Fibroblast of the aortic adventitia (primary cell): ENCODE measurements around the gene DCDC2. TPM values are rescaled to one million over a fixed set of nuclear protein-coding genes. Genes with fewer than 3 reads are reported as not detected.
"Not testable (repeated sequence)": the region's sequence is repeated elsewhere in the genome, so short reads cannot be mapped to it uniquely, and the experiment has no call there.

ENCODE experiments used
- DNase-seq: peaks from one replicate; pipeline ENCODE4 v3.0.0-alpha.2; 2010; ENCODE audit warnings: low read depth
- H3K4me3 ChIP-seq: 2 replicates; pipeline ENCODE4 v1.5.1; 2011; ENCODE audit warnings: low read depth, mild to moderate bottlenecking, control low read depth, low read length, moderate library complexity
- total RNA-seq: library from RNA; depleted of rRNA; stranded (reverse); fragments of >200 nt; gene quantifications from 2 replicates; pipeline ENCODE4 v1.2.3, GENCODE V29; 2012; ENCODE audit warnings: low replicate concordance
- TF ChIP-seq, protein P1 (sequence below): IDR thresholded peaks from 2 replicates; pipeline ENCODE4 v1.5.1; 2011; ENCODE audit warnings: mild to moderate bottlenecking, low read length, control low read depth, inconsistent platforms; ENCODE audit not compliant: insufficient read depth

Gene DCDC2
- total RNA-seq, 1 donor: not detected

DNA sequence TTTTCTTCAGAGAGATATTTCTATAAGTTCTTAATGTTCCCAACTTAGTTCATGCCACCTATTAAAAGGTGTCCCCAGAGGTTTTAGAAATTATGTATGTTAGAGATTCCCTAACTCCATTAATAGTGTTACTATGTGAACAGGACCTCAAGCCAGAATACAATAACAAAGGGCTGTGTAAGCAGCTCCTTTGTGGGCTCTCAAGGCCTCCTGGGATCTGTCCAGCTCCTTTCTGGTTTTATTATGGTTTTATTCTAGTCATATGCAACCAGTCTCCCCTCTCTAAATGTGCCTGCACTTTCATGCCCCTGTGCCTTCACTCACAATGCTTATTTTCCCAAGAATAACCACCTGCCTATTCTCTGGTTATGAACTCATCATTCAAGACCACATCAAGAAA lies 209.2 kb downstream of the DCDC2 start:
- no peak for DNase-seq
- TF ChIP-seq, protein P1, sequence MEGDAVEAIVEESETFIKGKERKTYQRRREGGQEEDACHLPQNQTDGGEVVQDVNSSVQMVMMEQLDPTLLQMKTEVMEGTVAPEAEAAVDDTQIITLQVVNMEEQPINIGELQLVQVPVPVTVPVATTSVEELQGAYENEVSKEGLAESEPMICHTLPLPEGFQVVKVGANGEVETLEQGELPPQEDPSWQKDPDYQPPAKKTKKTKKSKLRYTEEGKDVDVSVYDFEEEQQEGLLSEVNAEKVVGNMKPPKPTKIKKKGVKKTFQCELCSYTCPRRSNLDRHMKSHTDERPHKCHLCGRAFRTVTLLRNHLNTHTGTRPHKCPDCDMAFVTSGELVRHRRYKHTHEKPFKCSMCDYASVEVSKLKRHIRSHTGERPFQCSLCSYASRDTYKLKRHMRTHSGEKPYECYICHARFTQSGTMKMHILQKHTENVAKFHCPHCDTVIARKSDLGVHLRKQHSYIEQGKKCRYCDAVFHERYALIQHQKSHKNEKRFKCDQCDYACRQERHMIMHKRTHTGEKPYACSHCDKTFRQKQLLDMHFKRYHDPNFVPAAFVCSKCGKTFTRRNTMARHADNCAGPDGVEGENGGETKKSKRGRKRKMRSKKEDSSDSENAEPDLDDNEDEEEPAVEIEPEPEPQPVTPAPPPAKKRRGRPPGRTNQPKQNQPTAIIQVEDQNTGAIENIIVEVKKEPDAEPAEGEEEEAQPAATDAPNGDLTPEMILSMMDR: no peak
- H3K4me3 ChIP-seq: no peak overlapping the region

DNA sequence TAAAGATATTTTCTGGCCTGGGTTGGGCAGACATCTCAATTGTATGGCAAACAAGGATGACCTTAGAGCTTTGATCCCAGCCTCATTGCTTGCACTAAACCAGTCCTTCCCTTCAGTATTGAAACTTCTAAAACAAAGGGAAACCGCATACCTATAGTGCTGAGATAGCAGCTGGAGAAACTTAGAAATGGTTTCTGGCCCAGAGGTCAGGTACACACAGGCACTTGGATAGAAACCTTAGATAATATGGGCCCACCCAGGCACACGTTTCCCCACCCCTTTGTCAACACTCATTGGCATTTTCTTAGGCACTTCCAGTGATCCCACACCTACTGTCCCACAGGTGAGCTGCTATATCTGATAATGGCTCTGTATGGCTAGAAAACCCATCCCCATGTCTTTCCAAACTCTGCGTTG lies 209.7 kb downstream of the DCDC2 start:
- no peak overlapping the region for H3K4me3 ChIP-seq
- TF ChIP-seq, protein P1: no peak
- DNase-seq: no peak

DNA sequence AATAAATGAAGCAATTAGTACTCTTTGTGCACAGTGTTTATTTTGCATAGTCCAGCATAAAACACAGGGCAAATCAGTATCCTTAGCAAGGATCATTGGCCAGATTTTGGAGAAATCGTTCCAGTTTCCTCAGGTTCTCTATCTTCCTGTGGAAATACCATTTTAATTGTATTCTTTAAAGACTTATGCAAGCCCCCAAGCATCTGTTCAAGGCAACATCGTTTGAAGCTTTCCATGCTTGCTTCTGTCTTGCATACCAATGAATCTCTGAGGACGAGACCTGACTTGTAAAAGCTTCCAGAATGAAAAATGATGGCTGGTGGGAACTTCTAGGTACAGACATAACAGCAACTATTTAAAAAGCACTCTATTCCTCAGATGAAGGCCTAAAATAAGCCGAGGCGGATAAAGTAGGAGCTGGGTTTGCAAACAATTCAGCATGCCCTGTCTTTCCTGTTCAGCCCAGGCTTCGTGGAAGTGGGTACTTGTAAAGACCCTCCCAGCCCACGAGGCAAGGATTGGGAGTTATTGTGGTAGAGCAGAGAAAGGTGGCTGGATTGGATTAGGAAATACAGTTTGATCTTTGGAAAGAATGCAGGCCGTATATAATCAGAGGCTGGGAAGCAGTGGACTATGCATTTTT lies 210.2 kb downstream of the DCDC2 start:
- no peak for DNase-seq
- TF ChIP-seq, protein P1: no peak

DNA sequence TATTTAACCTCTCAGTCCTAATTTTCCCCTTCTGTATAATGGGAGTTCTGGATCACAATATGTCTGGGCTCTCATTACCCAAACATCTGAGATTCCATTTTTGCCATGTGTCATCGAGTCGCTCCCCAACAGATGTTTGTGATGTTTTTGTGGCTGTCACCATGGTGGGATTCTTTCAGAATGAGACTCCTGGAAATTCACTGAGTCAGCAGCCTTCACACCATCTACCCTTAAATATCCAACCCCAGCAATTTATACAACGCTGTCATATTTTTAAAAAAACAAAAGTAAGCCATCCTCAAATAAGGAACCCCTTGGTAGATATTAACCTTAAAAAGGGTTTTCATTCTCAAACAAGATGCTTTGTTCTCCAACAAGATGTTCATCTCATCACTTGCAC lies 211.0 kb downstream of the DCDC2 start:
- DNase-seq: no peak
- H3K4me3 ChIP-seq: no peak overlapping the region
- TF ChIP-seq, protein P1: no peak

More for the DNA sequence above, 210.2 kb downstream of the DCDC2 start:
- H3K4me3 ChIP-seq: no peak overlapping the region

DNA sequence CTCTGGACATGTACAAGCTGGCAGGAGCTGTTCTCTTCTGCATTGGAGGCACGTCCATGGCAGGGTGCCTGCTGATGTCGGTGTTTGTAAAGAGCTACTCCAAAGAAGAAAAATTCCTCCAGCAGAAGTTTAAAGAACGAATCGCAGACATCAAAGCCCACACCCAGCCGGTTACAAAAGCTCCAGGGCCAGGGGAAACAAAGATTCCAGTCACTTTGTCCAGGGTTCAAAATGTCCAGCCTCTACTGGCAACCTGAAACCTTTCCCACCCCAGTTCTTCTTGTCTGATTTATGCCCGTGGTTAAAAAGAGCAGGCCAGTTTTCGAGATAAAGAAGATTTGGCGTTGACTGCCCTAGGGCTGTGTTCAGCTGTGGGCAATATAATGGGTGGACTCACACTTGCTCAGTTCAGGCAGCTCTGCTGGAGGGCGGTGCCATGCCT lies 212.1 kb downstream of the DCDC2 start:
- TF ChIP-seq, protein P1: no peak
- no peak overlapping the region for H3K4me3 ChIP-seq

DNA sequence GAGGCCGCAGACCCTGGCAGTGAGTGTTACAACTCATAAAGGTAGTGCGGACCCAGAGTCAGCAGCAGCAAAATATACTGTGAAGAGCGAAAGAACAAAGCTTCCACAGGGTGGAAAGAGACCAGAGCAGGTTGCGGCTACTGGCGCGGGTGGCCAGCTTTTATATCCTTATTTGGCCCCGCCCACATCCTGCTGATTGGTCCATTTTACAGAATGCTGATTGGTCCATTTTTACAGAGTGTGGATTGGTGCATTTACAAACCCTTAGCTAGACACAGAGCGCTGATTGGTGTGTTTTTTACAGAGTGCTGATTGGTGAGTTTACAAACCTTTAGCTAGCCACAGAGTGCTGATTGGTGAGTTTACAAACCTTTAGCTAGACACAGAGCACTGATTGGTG lies 215.1 kb downstream of the DCDC2 start:
- not testable (repeated sequence) for H3K4me3 ChIP-seq, DNase-seq

More for the DNA sequence above, 212.1 kb downstream of the DCDC2 start:
- DNase-seq: no peak

DNA sequence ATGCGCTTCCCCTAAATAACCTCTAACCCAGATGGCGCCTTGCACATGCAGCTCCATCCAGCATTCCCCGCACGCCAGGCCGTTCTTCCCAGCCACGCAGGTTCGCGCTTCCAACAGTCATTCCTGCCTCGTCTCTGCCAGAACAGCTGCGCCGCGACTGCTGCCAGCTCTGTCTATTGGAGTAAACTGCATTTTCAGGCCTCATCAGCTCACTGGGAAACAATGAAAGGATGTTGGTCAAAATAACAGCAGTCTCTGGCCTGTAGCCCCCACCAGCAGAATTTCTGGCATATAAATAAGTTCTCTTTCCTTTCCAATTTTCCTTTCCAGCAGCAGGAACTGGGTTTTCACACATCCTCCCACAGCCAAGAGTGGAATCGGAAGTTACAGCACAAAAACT lies 217.3 kb downstream of the DCDC2 start:
- H3K4me3 ChIP-seq: no peak overlapping the region
- no peak for DNase-seq
- TF ChIP-seq, protein P1: no peak
